Measurements from ENCODE around the gene RIN3. TPM values are rescaled to one million over a fixed set of nuclear protein-coding genes. Genes with fewer than 3 reads are reported as not detected.

Gene RIN3
- total RNA-seq, 6 experiments from 2014 or later, result 10.7 to 20.4 (median 18.9) TPM

GRCh38 chr14:92651106-92651757 lies 137.7 kb downstream of the RIN3 start:
- H3K4me1 ChIP-seq, result peaks cover 0 to 1% (median 0%) of the 10 kb centered on the region in 4 donors
- TF ChIP-seq CTCF (IDR thresholded peaks at IDR 0.05) (no peak), POLR2A (IDR thresholded peaks at IDR 0.05) (no peak)
- 68% methylated on average over 3 of the region's 17 CpGs for WGBS (ENCODE audit: insufficient coverage, low coverage, low lambda C conversion rate, missing lambda C conversion rate)
- H3K9me3 ChIP-seq, result no peaks in the 10 kb centered on the region
- peak; percentile 12 to 32 (median 20) for ATAC-seq
- H3K36me3 ChIP-seq, result peaks cover 0 to 6% (median 2%) of the 10 kb centered on the region in 4 donors
- H3K4me3 ChIP-seq, result no peak overlapping the region
- peak in 1 of 3 donors; percentile 53 for DNase-seq
- no peaks in the 10 kb centered on the region for H3K27me3 ChIP-seq
- intact Hi-C loops (cut with DNase I), result no loop called here
- H3K27ac ChIP-seq, result peak overlapping the region in 2 of 3 donors; percentile 40 to 75

- Histone ChIP-seq H3K4me3 (peak overlapping the region in 2 of 3 donors; percentile 22 to 37), H3K4me1 (no peaks in the 10 kb centered on the region), H3K36me3 (peaks cover 0 to 6% (median 2%) of the 10 kb centered on the region in 4 donors), H3K9me3 (no peaks in the 10 kb centered on the region), H3K27me3 (no peaks in the 10 kb centered on the region), H3K27ac (peak overlapping the region; percentile 40 to 75 (median 40))
- DNase-seq (peak; percentile 70 to 81 (median 70)), ATAC-seq (peak; percentile 20 to 56 (median 32))
- TF ChIP-seq POLR2A (IDR thresholded peaks at IDR 0.05) (peak; percentile 56), CTCF (IDR thresholded peaks at IDR 0.05) (no peak)
- WGBS (ENCODE audit: insufficient coverage, low coverage, low lambda C conversion rate, missing lambda C conversion rate), result 81% methylated on average over 17 of the region's 27 CpGs
- intact Hi-C loops (cut with DNase I), result no loop called here
Observed at GRCh38 chr14:92651758-92652406, 138.3 kb downstream of the RIN3 start.

- Histone ChIP-seq H3K27ac (peak overlapping the region; percentile 40 to 75 (median 40)), H3K27me3 (no peaks in the 10 kb centered on the region), H3K4me3 (peak overlapping the region; percentile 20 to 37 (median 22)), H3K36me3 (peaks cover 0 to 6% (median 2%) of the 10 kb centered on the region in 4 donors), H3K4me1 (no peaks in the 10 kb centered on the region), H3K9me3 (no peaks in the 10 kb centered on the region)
- peak in 2 of 4 donors; percentile 4 to 10 for ATAC-seq
- WGBS (ENCODE audit: insufficient coverage, low coverage, low lambda C conversion rate, missing lambda C conversion rate), result 75% methylated on average over 6 of the region's 26 CpGs
- intact Hi-C loops (cut with DNase I), result no loop called here
- no peak for TF ChIP-seq CTCF (IDR thresholded peaks at IDR 0.05)
- TF ChIP-seq POLR2A (IDR thresholded peaks at IDR 0.05), result peak; percentile 12
- no peak for DNase-seq
Observed at GRCh38 chr14:92652413-92653151, 139.0 kb downstream of the RIN3 start.

GRCh38 chr14:92653162-92653651 lies 139.6 kb downstream of the RIN3 start:
- H3K9me3 ChIP-seq, result no peaks in the 10 kb centered on the region
- intact Hi-C loops (cut with DNase I), result no loop called here
- H3K27ac ChIP-seq, result peak overlapping the region; percentile 40 to 75 (median 40)
- TF ChIP-seq CTCF (IDR thresholded peaks at IDR 0.05) (no peak), POLR2A (IDR thresholded peaks at IDR 0.05) (no peak)
- ATAC-seq (no peak), DNase-seq (no peak)
- H3K27me3 ChIP-seq, result no peaks in the 10 kb centered on the region
- H3K4me3 ChIP-seq, result peak overlapping the region; percentile 20 to 37 (median 22)
- WGBS (ENCODE audit: insufficient coverage, low coverage, low lambda C conversion rate, missing lambda C conversion rate), result 88% methylated on average over 6 of the region's 11 CpGs
- no peaks in the 10 kb centered on the region for H3K4me1 ChIP-seq
- peaks cover 0 to 6% (median 2%) of the 10 kb centered on the region in 4 donors for H3K36me3 ChIP-seq
